Activated CD4-positive, alpha-beta T cell treated with anti-CD3 and anti-CD28 coated beads, Interleukin-2, amount 50 U/mL, for 1 hour (primary cell): ENCODE results near the gene TEAD1.

Source experiments
- DNase-seq: peaks from one replicate; pipeline ENCODE4 v3.0.0-alpha.2; 2020

TEAD1 gene

DNA sequence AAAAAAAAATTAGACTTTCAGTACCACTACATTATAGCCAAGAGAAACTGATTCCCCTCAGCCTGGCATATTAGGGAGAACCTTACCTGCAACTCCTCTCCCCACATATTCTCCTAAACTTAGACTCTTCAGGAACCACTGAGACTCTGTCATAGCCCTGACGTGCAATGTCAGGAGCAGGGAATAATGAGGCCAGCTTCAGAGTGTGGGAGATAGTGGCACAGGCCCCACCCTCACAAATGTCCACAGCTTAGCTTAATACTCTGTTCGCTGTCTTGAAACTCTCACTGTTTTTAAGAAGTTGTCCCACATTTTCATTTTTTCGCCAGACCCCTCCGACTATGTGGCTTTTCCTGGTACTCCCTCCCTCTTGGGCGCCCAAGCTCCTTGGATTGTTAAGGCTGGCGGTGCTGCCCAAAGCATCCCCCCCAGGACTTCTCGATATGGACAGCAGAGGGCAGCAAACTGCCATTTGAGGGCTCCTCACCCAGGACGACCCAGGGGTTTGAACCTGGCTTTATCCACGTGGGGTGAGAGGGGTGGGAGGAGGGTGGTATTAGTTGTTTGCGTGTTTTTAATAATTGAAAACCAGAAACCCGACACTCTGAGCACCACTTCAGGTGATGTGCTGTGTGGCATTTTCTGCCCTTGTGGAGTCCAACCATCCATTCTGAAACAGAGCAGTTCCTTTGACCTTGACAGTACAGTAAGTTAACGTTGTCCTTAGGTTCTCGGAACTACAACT lies 289.7 kb downstream of the TEAD1 start:
- peak; percentile 54 for DNase-seq

DNA sequence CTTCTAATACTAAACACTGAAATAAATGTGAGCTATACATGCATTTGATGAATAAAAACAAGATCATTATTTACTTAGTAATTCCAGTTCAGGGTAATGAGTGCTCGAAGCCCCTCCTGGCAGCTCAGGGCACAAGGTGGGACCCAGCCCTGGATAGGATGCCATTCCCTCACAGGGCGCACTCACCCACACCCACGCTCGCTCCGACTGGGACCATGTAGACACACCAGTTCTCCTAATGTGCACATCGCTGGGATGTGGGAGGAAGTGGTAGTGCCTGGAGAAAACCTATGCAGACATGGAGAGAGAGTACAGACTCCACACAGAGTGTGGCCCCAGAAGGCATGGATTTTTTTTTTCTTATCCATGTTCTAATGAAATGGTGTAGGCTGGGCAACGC lies 290.4 kb downstream of the TEAD1 start:
- no peak for DNase-seq

DNA sequence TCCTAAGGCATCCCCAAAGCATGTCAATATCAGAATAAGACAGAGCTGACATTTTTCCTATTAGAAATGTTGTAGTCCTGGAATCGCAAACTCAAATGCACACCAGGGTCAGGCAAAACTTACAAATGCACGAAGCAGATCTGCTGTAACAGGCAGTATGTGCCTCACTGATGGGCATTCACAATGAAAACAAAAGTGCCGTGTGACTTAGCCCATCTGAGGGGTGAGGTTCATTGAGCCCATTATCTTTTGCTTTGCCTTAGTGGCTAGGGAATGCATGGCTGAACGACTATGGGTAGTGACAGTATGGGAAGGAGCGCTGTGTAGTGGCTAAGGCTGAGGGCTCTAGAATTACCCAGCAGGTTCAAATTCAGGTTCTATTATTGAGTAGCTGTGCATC lies 291.8 kb downstream of the TEAD1 start:
- no peak for DNase-seq

DNA sequence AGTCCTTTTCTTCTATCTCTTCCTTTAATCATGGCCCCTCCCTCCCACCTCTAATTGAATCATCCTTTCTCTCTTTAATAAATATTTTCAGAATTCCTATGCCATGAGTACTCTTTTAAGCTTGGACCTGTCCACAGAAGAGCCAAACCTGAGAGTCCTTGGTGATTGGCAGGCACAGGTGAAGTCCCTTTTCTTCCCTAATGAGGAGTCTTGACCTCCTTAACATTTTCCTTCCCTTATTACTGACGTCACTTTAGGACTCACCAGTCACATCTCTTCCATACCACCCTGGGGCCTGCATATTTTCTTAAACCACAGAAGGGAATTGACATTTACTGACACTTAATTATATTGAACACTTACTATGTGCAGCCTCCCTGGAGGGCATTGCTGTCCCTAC lies 293.9 kb downstream of the TEAD1 start:
- DNase-seq, result no peak

DNA sequence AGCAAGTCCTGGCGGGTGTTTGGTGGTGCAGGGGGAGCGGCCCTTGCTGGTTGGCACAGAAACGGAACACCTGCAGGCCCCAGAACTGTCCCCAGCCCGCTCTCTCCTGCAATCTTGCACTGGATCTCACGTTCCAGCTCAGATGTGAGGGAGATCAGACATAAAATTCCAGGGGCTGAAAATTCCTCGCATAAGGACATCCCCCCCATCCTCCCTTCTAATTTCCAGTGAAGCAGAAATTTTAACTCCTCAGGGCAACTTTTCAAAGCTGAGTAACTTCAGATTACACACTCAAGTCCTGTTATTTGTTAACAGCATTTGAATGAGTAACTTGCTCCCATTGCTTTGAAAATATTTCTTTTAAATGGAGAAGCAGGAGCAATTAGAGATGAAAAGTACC lies 294.6 kb downstream of the TEAD1 start:
- no peak for DNase-seq

DNA sequence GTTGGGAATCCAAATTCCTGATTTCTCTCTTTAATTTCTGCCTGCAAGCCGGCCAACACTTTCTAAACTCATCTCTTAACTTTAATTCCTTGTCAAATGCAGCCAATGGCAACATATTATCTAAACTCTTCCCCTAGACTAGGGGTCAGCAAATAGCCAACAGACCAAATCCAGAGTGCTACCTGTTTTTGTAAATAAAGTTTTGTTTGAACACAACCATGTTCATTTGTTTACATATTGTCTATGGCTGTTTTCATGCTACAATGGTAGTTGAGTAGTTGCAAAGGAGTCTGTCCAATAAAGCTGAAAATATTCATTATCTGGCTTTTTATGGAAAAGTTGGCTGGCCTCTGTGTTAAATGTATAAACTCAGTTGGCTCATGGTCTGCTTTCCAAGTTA lies 297.7 kb downstream of the TEAD1 start:
- no peak for DNase-seq

DNA sequence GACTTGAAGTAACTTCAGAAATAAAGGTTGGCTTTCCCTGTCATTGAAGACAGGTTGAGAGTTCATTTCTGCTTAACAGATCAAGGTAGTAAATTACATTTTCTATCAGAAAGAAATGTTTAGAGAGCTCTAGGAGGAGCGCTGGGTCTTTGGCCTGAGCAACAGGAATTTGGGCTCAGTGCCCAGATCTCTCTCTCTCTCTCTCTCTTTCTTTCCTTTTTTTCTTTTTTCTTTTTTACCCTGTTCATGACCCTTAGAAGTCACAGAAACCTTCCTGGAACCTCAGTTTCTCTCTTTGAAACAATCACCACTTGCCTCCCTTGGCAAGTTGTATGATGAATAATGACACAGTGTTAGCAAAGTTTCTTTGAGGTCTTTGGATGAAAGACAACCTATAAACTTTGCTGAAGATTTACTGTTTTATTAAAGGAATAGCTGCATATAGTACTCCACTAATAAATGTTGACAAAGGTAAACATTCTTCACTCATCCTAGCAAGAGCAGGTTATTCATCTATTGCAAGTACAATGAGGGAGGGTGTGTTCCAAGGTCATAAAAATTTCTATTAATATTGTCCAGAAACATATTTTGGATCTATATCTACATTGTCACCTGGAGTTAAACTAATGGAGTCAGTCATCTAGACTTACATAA lies 299.4 kb downstream of the TEAD1 start:
- no peak for DNase-seq

DNA sequence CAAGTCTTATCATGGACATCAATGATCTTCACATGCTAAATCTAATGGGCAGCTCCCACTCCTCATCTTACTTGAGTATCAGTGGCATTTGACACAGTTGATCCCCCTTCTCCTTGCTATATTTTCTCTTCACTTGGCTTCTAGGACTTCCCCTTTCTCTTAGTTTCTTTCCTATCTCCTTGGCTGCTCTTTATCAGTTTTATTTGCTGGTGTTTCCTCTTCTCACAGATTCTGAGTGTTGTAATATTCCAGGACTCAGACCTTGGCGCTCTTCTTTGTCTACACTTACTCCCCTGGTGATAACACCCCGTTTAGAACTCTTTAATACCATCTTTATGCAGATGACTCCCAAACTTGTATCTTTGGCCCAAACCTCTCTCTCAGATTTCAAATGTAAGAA lies 301.0 kb downstream of the TEAD1 start:
- DNase-seq, result no peak

DNA sequence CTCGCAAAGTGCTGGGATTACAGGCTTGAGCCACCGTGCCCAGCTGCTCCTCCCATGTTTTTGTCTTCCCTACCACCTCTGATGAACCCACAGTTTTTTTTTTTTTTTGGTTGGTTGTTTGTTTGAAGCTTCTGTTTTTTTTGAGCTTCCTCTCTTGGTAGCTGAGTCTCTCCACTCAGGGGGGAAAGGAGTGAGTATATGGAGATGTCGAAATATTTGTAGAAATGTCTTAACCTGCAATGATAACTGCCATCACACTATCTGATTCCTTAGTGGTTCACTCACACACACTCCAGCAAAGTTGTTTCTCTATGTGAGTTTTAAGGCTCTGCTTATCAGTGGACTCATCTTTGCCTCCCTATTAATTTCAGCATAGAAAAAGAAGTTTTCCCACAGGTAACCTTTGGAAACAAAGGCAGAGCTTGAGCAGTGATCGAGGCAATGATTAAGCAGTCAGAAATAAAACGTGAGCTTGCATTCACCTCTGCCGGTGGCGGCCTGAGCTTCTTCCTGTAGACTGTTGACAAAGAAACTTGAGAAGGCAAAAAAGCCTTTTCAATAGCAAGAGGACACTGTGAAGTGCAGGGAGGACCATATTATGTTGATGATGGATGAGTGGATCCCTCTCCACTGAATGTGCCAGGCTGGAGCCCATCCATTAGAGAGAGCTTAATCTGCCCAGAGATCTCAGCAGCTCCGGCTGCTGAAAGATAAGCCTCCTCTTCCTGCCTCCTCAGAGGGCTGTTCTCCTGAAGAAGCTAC lies 305.9 kb downstream of the TEAD1 start:
- no peak for DNase-seq

DNA sequence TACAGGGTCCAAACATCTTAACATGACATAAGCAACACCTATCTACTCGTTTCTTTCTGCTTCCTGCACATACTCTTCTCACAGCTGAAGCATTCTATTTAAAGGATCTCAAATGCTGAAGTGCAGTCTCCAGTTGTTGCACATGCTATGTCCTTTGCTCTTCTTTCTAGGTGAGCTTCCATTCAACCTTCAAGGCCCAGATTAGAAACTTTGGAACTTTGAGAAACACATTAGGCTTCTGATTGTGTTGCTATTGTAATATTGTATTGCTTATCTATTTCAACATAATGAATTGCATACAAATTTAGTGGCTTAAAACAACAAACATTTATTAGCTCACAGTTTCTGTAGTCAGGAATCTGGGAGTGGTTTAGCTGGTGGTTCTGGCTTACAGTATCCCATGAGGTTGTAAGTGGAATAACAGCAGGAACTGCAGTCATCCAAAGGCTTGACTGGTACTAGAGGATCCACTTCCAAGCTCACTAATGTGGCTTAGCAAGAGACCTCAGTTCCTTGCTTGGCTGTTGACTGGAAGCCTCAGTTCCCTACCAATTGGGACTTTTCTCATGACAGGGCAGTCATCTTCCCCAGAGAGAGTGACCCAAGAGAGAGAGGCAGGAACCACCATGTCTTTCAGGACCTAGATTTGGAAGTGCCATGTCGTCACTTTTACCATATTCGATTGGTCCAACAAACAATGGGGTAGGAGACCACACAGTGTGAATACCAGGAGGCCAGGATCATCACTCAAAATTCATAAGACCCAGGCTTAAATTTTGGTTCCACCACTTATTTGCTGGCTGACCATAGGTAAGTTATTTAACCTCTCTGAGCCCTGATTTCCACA lies 307.7 kb downstream of the TEAD1 start:
- no peak for DNase-seq

DNA sequence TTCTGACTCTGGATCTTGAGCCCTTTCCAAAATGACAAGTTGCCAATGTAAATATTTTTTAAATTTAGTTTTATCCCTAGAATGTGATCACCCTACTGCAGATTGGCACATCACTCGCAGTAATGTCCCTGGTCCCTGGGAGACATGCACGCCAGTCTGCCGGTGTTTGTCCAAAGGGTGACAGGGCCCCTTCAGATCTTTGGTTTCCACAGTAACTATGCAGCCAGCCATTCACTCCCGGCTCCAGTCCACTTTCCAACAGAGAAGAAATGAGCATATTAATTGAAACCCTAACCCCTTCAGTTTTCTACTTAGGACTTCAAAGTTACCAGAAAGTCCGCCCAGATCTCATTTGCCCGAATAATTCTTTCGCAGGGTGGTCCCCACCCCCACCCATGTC lies 309.1 kb downstream of the TEAD1 start:
- DNase-seq, result no peak

DNA sequence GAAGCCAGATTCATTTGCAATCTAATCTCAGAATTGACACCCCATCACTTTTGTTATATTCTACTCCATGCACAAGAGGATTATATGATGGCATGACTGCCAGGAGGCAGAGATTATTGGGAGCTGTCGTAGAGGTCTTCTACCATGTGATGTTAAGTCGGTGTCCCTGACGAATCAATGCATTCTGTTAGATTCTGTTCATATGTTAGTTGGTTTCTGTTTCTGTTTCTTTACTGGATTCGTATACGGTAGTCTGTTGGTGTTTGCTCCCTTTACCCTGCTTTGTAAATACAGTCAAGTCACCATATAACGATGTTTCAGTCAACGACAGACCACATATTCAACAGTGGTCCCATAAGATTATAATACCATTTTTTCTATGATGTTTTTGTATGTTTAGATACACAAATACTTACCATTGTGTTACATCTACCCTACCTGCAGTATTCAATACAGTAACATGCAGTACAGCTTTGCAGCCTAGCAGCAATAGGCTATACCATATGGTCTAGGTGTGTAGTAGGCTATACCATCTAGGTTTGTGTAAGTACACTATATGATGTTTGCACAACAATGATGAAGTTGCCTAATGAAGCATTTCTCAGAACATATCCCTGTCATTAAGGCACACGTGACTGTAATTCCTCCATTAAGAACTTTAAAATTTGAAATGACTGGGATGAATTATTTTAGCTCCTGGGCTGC lies 312.1 kb downstream of the TEAD1 start:
- no peak for DNase-seq

DNA sequence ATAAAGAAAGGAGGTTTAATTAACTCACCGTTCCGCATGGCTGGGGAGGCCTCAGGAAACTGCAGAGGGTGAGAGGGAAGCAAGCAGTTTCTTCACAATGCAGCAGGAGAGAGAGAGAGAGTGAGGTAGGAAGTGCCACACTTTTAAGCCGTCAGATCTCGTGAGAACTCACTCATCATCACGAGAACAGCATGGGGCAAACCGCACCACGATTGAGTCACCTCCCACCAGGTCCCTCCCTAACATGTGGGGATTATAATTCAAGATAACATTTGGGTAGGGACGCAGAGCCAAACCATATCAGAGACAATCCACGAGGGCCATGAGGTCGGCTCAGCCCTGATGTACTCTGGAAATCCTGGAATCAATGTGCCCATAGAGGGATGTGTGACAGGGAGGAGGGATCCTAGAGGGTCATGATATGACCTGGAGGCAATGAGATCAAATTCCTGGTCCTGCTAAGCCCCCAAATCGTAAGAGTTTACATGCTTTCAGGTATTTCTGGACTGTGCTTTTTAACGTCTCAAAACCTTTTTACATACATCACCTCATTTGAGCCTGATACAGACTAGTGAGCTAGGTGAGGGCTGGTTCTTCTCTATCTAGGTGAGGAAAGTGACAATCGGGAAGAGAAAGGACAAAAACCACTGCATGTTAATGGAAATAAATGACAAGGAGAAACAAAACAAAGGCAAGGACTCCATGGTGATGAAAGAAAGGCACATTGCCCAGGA lies 315.4 kb downstream of the TEAD1 start:
- DNase-seq, result no peak

DNA sequence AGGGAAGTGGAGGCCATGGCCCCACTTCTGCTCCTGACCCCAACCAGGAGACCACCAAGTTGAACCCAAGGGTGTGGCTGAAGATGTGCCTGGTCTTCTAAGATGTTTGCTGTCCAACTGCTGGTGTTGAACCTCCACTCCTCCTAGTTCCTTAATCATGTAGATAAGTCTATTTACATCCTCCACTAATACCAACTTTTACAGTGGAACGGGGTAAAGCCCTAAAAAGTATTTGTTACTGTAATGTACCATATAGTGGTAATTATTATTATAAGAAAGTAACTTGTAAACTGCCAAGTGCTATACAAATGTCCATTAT lies 315.9 kb downstream of the TEAD1 start:
- no peak for DNase-seq

DNA sequence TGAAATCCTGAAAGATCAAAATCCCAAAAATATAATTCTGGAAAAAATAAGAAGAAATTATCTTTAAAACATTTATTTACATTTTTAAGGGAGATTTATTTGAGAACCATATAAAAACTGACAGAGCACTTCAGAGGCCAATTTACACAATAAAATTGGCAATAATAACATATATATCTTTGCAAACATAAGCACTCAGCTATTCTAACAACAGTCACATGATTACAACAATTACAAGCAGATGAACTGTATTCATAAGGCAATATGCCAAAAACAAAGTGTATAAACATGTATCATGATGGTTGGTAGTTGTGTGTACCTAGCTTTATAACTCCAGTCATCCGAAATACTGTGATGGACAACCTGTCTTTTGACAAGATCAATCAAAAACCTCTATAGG lies 317.2 kb downstream of the TEAD1 start:
- no peak for DNase-seq

DNA sequence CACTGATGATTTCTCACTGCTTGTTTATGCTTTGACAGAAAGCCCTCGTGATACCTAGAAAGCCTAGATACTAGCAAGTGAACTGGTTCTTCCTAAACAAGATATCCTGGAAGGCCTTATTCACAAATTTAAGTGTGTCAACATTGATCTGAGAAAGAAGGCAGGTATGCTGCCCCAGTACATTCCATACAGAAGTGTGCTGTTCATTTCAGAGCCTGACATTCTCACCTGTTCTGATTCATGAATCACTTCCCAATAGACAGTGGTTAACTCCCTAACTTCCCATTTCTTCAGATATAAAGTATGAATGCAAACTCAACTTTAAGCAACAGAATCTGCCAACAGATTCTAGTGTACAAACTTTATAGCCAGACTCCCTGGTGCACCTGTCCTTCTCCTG lies 319.4 kb downstream of the TEAD1 start:
- no peak for DNase-seq
